GM12865 (cell line): ENCODE results near the gene ABCD4.
A peak's percentile ranks its signal among the peaks of the same experiment; 100 is the strongest.

ENCODE experiments used
- DNase-seq: peaks from one replicate; pipeline ENCODE4 v3.0.0; 2010; ENCODE audit warnings: low read depth
- H3K4me3 ChIP-seq: 2 replicates; pipeline ENCODE4 v1.5.1; 2011; ENCODE audit warnings: mild to moderate bottlenecking, low read depth, low read length, control low read depth
- CTCF ChIP-seq: IDR thresholded peaks from 2 replicates; pipeline ENCODE4 v1.5.1; 2011; ENCODE audit warnings: low read length, control low read depth, low read depth, inconsistent platforms; ENCODE audit not compliant: insufficient read depth; ENCODE audit errors: missing control alignments

Gene ABCD4

GRCh38 chr14:74302152-74302628, 544 bp downstream of the ABCD4 start:
- TF ChIP-seq CTCF = peak; percentile 38
- H3K4me3 ChIP-seq = peak overlapping the region; percentile 86
- peak; percentile 66 for DNase-seq

DNA sequence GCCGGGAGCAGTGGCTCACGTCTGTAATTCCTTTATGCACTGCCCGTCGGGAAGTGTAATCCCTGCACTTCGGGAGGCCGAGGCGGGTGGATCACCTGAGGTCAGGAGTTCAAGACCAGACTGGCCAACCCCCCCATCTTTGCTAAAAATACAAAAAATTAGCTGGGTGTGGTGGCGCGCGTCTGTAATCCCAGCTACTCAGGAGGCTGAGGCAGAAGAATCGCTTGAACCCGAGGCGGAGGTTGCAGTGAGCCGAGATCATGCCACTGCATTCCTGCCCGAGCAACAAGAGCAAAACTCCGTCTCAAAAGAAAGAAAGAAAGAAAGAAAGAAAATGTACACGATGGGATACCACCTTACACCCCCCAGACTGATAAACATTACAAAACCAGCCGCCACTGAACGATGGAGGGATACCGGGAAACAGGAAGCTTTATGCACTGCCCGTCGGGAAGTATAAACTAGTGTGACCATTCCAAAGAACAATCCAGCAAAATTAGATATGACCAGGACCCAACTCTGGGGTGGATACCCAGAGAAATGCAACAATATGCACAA, 1.1 kb downstream of the ABCD4 start:
- no peak for DNase-seq
- H3K4me3 ChIP-seq = peak overlapping the region; percentile 86
- TF ChIP-seq CTCF = no peak

DNA sequence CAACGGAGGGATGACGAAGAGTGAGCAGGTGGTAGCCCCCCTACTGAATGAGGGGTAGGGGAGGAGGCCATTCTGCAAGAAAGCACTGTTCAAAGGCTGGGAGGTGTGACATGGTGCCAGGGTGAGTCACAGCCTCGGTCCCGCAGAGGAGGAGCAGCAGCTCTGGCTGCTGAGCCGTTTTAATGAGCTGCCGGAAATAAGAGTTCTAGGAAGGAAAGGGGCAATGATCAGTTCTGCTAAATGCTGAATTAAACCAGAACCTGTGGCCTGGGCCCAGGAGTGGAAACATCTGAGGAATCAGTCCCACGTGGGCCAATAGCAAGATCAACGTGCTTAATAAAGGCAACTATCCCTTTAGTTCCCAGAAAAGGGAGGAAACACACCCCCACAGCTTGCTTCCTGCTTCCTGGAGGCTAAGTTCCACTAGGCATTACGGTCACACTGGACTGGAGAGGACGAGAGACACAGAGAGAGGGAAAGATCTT, 3.6 kb downstream of the ABCD4 start:
- no peak for DNase-seq
- TF ChIP-seq CTCF = no peak
- no peak overlapping the region for H3K4me3 ChIP-seq

DNA sequence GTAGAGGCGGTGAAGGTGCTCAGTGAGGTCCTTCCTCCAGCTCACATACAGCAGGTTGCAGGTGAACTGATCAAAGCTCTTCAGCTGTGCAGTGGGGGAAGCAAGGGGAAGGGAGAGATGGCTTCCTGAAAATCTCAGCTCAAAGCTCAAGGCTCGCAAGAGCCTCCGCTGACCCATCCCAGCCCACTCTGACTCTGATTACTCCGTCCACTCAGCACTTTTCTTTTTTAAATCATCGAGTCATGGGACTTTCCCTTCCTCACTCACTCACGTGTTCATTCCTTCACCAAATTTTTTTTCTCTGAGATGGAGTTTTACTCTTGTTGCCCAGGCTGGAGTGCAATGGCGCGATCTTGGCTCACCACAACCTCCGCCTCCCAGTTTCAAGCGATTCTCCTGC, 4.7 kb downstream of the ABCD4 start:
- no peak for TF ChIP-seq CTCF
- H3K4me3 ChIP-seq = no peak overlapping the region
- DNase-seq = no peak

DNA sequence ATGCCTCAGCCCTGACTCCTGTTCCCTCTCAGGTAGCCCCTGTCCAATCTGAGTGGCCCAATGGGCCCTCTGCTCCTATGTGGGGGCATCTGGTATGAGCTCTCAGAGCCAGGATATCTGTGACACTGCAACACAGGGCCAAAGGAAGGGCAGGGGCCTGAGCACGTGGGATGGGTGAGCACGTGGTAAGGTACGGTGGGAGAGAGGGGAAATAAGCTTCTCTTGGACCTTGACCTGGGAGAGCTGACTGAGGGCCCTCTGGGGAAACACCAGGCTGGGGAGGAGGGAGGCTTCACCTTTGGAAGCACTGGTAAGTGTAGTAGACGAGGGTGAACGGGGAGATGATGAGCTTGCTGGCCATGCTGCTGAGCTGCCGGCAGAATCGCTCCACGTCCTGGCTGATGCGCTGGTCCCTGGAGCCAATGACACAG, 6.7 kb downstream of the ABCD4 start:
- TF ChIP-seq CTCF = no peak

GRCh38 chr14:74293606-74294005, 9.1 kb downstream of the ABCD4 start:
- no peak overlapping the region for H3K4me3 ChIP-seq
- TF ChIP-seq CTCF = no peak
- no peak for DNase-seq

More for the DNA sequence above, 6.7 kb downstream of the ABCD4 start:
- no peak for DNase-seq
- H3K4me3 ChIP-seq = no peak overlapping the region

- no peak for DNase-seq
- no peak for TF ChIP-seq CTCF
These were observed 10.7 kb downstream of the ABCD4 start for GRCh38 chr14:74292061-74292460.

More at GRCh38 chr14:74292061-74292460, 10.7 kb downstream of the ABCD4 start:
- no peak overlapping the region for H3K4me3 ChIP-seq
